ENCODE measurements around the gene PLAAT5.
"Not testable (repeated sequence)": the region's sequence is repeated elsewhere in the genome, so short reads cannot be mapped to it uniquely, and the experiment has no call there.

Gene PLAAT5

GRCh38 chr11:63476618-63477017 is 14.3 kb downstream of the PLAAT5 start:
- no peak for DNase-seq

DNA sequence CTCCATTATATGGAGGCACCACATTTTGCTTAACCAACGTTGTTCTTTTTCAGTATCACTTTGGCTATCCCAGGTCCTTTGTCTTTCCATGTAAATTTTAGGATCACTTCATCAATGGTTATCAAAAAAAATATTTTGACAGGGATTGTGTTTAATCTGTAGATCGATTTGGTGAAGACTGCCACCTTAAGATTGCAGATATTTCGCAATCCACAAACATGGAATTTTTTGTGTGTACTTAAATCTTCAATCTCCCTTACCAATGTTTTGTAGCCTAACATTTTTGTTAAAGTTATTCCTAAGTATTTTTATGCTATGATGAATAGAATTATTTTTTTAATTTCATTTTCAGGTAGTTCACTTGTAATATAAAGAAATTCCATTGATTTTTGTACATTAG is 18.6 kb downstream of the PLAAT5 start:
- no peak for DNase-seq

DNA sequence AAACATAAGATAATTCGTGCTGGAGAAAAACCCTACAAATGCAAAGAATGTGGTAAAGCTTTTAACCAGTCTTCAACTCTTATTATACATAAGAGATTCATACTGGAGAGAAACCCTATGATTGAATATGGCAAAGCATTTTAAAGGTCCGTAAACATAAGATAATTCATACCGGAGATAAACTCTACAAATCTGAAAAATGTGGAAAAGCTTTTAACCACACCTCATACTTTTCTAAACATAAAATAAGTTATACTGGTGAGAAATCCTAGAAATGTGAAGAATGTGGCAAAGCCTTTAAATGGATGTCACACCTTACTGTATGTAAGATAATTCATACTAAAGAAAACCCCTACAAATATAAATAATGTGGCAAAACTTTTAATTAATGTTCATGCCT is 20.7 kb downstream of the PLAAT5 start:
- no peak for DNase-seq

GRCh38 chr11:63462137-63462536 is 28.8 kb downstream of the PLAAT5 start:
- DNase-seq = no peak

- DNase-seq = no peak
Measured at GRCh38 chr11:63459586-63459985, 31.4 kb downstream of the PLAAT5 start.

- no peak for DNase-seq
Measured at GRCh38 chr11:63448646-63449045, 42.3 kb downstream of the PLAAT5 start.

- no peak for DNase-seq
Measured at GRCh38 chr11:63445720-63446119, 45.2 kb downstream of the PLAAT5 start.

- no peak for DNase-seq
Measured at GRCh38 chr11:63445118-63445517, 45.8 kb downstream of the PLAAT5 start.

- DNase-seq = no peak
Measured at GRCh38 chr11:63444160-63444559, 46.8 kb downstream of the PLAAT5 start.

DNA sequence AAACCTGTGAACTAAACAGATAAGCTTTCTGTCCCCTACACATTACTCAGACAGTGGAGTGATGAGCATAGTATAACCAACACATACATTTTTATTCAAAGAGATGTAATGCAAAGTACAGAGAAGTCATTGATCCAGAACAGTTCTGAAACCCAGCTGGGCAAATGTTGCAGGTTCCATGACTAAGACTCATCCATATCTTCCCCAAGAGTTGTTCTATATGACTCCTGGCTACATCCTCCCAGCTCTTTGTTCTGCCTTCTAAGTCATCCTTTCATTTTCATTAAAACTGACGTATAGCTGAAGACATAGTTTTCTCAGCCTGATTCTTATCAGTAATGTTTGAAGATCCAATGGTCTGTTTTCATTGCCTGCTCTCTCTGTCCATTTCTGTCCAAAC is 47.3 kb downstream of the PLAAT5 start:
- no peak for DNase-seq

GRCh38 chr11:63435831-63436230 is 55.1 kb downstream of the PLAAT5 start:
- DNase-seq = not testable (repeated sequence)

- DNase-seq = not testable (repeated sequence)
Measured at GRCh38 chr11:63435351-63435750, 55.6 kb downstream of the PLAAT5 start.

DNA sequence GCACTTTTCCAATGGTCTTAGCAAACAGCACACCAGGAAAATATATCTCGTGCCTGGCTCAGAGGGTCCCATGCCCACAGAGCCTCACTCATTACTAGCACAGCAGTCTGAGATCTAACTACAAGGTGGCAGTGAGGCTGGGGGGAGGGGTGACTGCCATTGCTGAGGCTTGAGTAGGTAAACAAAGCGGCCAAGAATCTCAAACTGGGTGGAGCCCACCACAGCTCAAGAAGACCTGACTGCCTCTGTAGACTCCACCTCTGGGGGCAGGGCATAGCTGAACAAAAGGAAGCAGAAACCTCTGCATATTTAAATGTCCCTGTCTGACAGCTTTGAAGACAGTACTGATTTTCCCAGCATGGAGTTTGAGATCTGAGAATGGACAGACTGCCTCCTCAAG is 60.2 kb downstream of the PLAAT5 start:
- DNase-seq = not testable (repeated sequence)

- no peak for DNase-seq
Measured at GRCh38 chr11:63427971-63428508, 62.9 kb downstream of the PLAAT5 start.

DNA sequence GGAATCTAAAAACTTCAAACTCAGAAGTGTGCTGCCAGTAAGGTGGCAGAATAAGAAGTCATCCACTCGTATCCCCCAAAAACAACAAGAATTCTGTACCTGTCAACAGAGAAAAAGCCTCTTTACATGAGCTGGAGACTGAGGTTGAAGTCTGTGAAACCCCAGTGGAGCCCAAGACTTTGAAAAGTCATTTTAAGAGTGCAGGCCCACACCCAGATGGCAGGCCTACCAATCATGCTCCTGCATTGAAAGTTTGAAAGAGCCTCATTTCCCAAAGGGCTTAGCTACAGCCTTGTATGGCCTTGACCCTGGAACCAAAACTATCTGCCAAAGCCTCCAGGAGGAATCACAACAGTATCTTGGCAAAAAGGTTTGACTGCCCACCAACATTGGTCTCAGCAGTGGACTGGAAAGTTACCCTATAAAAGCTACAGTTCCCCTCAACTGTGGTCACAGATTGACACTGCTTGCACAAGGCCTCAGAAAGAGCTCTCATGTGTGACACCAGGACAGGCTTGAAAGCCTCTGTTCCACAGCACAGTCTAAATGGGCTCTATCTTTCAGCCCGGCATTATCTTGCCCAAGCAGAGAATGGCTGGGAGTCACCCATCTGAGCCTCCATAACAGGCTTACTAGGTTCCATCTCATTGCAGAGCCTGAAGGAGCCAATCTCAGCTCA is 73.7 kb downstream of the PLAAT5 start:
- DNase-seq = no peak

Measured in DMS153 (cell line).